Fibroblast of lung (primary cell): Measurements from ENCODE around the gene HMGB2. TPM values are rescaled to one million over a fixed set of nuclear protein-coding genes. Genes with fewer than 3 reads are reported as not detected.

ENCODE experiments used
- DNase-seq, 2 donors: peaks; one replicate each; pipeline versions ENCODE4 v3.0.0 to v3.0.0-alpha.2; 2010; ENCODE audit warnings: low read depth in 2 of 2
- H2AFZ ChIP-seq: 2 replicates; pipeline ENCODE4 v1.5.1; 2012; ENCODE audit warnings: low read length, control low read depth, inconsistent platforms
- H3K27ac ChIP-seq: 2 replicates; pipeline ENCODE4 v1.5.1; 2011; ENCODE audit warnings: low read length, control low read depth; ENCODE audit not compliant: insufficient read depth
- H3K27me3 ChIP-seq: 2 replicates; pipeline ENCODE4 v1.5.1; 2011; ENCODE audit warnings: mild to moderate bottlenecking, low read length; ENCODE audit not compliant: control insufficient read depth, insufficient read depth
- H3K36me3 ChIP-seq: 2 replicates; pipeline ENCODE4 v1.5.1; 2011; ENCODE audit warnings: low read length; ENCODE audit not compliant: control insufficient read depth, insufficient read depth
- H3K4me1 ChIP-seq: 2 replicates; pipeline ENCODE4 v1.5.1; 2011; ENCODE audit warnings: low read length; ENCODE audit not compliant: control insufficient read depth, insufficient read depth; ENCODE audit errors: extremely low read depth
- H3K4me2 ChIP-seq: 2 replicates; pipeline ENCODE4 v1.5.1; 2011; ENCODE audit warnings: low read length, control low read depth; ENCODE audit not compliant: insufficient read depth; ENCODE audit errors: extremely low read depth
- H3K4me3 ChIP-seq, 4 experiments: fragments of 200-600 bp in 1 of 4; sonication (generic) in 1 of 4; replicated peaks in 1 of 4; 2 replicates each; pipeline ENCODE4 v1.5.1; 2011 to 2016; ENCODE audit warnings: low read length in 4 of 4, low read depth in 3 of 4, mild to moderate bottlenecking in 3 of 4, control low read depth in 2 of 4, inconsistent platforms in 1 of 4, mixed read lengths in 1 of 4; ENCODE audit not compliant: insufficient read depth in 1 of 4; ENCODE audit errors: control extremely low read depth in 1 of 4
- H3K79me2 ChIP-seq: 2 replicates; pipeline ENCODE4 v1.5.1; 2012; ENCODE audit warnings: mild to moderate bottlenecking, low read length, inconsistent platforms; ENCODE audit not compliant: control insufficient read depth, insufficient read depth
- H3K9ac ChIP-seq: 2 replicates; pipeline ENCODE4 v1.5.1; 2011; ENCODE audit warnings: mild to moderate bottlenecking, low read length, control low read depth; ENCODE audit not compliant: insufficient read depth
- H3K9me3 ChIP-seq: 2 replicates; pipeline ENCODE4 v1.5.1; 2012; ENCODE audit warnings: low read depth, low read length; ENCODE audit not compliant: control insufficient read depth, insufficient read depth
- H4K20me1 ChIP-seq: 2 replicates; pipeline ENCODE4 v1.5.1; 2011; ENCODE audit warnings: low read length; ENCODE audit not compliant: control insufficient read depth, insufficient read depth; ENCODE audit errors: extremely low read depth
- CTCF ChIP-seq, 2 donors: IDR thresholded peaks in 1 of 2; conservative IDR thresholded peaks in 1 of 2; 1 replicate in 1 of 2; 2 replicates in 1 of 2; pipeline ENCODE4 v1.5.1; 2011 to 2012; ENCODE audit warnings: low read length in 2 of 2, control low read depth in 1 of 2, inconsistent platforms in 1 of 2, low read depth in 1 of 2, mild to moderate bottlenecking in 1 of 2
- EZH2 ChIP-seq: IDR thresholded peaks from 2 replicates; pipeline ENCODE4 v1.5.1; 2012; ENCODE audit warnings: low read length, control low read depth, mild to moderate bottlenecking; ENCODE audit errors: missing control alignments
- polyA plus RNA-seq, 2 donors: library from polyadenylated mRNA; depleted of rRNA in 1 of 2; stranded (reverse) in 1 of 2; unstranded in 1 of 2; fragments of >200 nt; gene quantifications; 2 replicates each; pipeline ENCODE4 v1.2.1, GENCODE V29; 2011 to 2012; ENCODE audit warnings: missing spikeins in 1 of 2
- total RNA-seq: library from RNA; depleted of rRNA; stranded (reverse); fragments of >200 nt; gene quantifications from 2 replicates; pipeline ENCODE4 v1.2.1, GENCODE V29; 2014

The HMGB2 gene
- total and polyA plus RNA-seq, 2 donors (not counting 1 experiment from before 2014, with no cell fraction given) = 123 to 183 TPM

- Histone ChIP-seq H3K27ac (no peak overlapping the region), H3K4me3 (no peak overlapping the region), H4K20me1 (no peaks in the 10 kb centered on the region), H3K4me2 (no peak overlapping the region), H3K9me3 (no peaks in the 10 kb centered on the region), H3K27me3 (no peaks in the 10 kb centered on the region), H3K4me1 (no peaks in the 10 kb centered on the region), H3K36me3 (no peaks in the 10 kb centered on the region), H3K9ac (no peak overlapping the region), H3K79me2 (no peaks in the 10 kb centered on the region), H2AFZ (no peak overlapping the region)
- no peak for DNase-seq
- no peak for TF ChIP-seq EZH2
- no peak for TF ChIP-seq CTCF (conservative IDR thresholded peaks at IDR 0.05 in 1 of 2, IDR thresholded peaks at IDR 0.05 in 1 of 2; ENCODE audit: low read depth in 1 of 2, low read length in 2 of 2)
Measured at GRCh38 chr4:173287486-173287885, 46.7 kb downstream of the HMGB2 start.

- H3K4me1 ChIP-seq = no peaks in the 10 kb centered on the region
- DNase-seq = no peak
- TF ChIP-seq EZH2 (no peak), CTCF (conservative IDR thresholded peaks at IDR 0.05 in 1 of 2, IDR thresholded peaks at IDR 0.05 in 1 of 2; ENCODE audit: low read depth in 1 of 2, low read length in 2 of 2) (no peak)
- H3K4me3 ChIP-seq = no peak overlapping the region
- H4K20me1 ChIP-seq = no peaks in the 10 kb centered on the region
- H3K4me2 ChIP-seq = no peak overlapping the region
- H3K9ac ChIP-seq = no peak overlapping the region
- no peaks in the 10 kb centered on the region for H3K79me2 ChIP-seq
- H3K27me3 ChIP-seq = no peaks in the 10 kb centered on the region
- no peaks in the 10 kb centered on the region for H3K9me3 ChIP-seq
- H2AFZ ChIP-seq = no peak overlapping the region
- H3K36me3 ChIP-seq = no peaks in the 10 kb centered on the region
- H3K27ac ChIP-seq = no peak overlapping the region
Measured at GRCh38 chr4:173284463-173284862, 49.7 kb downstream of the HMGB2 start.

- no peaks in the 10 kb centered on the region for H3K9me3 ChIP-seq
- H2AFZ ChIP-seq = no peak overlapping the region
- DNase-seq = no peak
- no peak overlapping the region for H3K9ac ChIP-seq
- H3K4me3 ChIP-seq = no peak overlapping the region
- H3K79me2 ChIP-seq = no peaks in the 10 kb centered on the region
- H3K4me2 ChIP-seq = no peak overlapping the region
- no peaks in the 10 kb centered on the region for H3K36me3 ChIP-seq
- H3K27me3 ChIP-seq = no peaks in the 10 kb centered on the region
- H3K4me1 ChIP-seq = no peaks in the 10 kb centered on the region
- TF ChIP-seq EZH2 = no peak
- TF ChIP-seq CTCF (conservative IDR thresholded peaks at IDR 0.05 in 1 of 2, IDR thresholded peaks at IDR 0.05 in 1 of 2; ENCODE audit: low read depth in 1 of 2, low read length in 2 of 2) = no peak
- no peak overlapping the region for H3K27ac ChIP-seq
- no peaks in the 10 kb centered on the region for H4K20me1 ChIP-seq
Measured at GRCh38 chr4:173282626-173283025, 51.5 kb downstream of the HMGB2 start.
